Skeletal muscle tissue (tissue), 4 donors: ENCODE measurements around the gene NAV2. TPM values are rescaled to one million over a fixed set of nuclear protein-coding genes. Genes with fewer than 3 reads are reported as not detected.

ENCODE experiments used
- H3K27ac ChIP-seq: one replicate; pipeline ENCODE4 v1.7.0; 2013; ENCODE audit warnings: mild to moderate bottlenecking, low read depth, low read length, inconsistent platforms
- H3K27me3 ChIP-seq, 3 donors: one replicate each; pipeline ENCODE4 v1.7.0; 2013; ENCODE audit warnings: low read length in 3 of 3; ENCODE audit not compliant: control insufficient read depth in 3 of 3, insufficient read depth in 3 of 3
- H3K36me3 ChIP-seq, 3 donors: one replicate each; pipeline ENCODE4 v1.7.0; 2013; ENCODE audit warnings: low read length in 3 of 3; ENCODE audit not compliant: control insufficient read depth in 3 of 3, insufficient read depth in 3 of 3
- H3K4me1 ChIP-seq, 3 donors: one replicate each; pipeline ENCODE4 v1.7.0; 2013; ENCODE audit warnings: low read length in 3 of 3, mild to moderate bottlenecking in 3 of 3; ENCODE audit not compliant: control insufficient read depth in 3 of 3, insufficient read depth in 3 of 3
- H3K4me3 ChIP-seq, 3 donors: one replicate each; pipeline ENCODE4 v1.7.0; 2013; ENCODE audit warnings: low read length in 3 of 3
- H3K9ac ChIP-seq, 3 donors: one replicate each; pipeline ENCODE4 v1.7.0; 2013; ENCODE audit warnings: low read length in 3 of 3, mild to moderate bottlenecking in 3 of 3, moderate library complexity in 2 of 3, low read depth in 1 of 3
- H3K9me3 ChIP-seq, 3 donors: one replicate each; pipeline ENCODE4 v1.7.0; 2013; ENCODE audit warnings: low read length in 3 of 3; ENCODE audit not compliant: control insufficient read depth in 3 of 3
- total RNA-seq: library from RNA; depleted of rRNA; stranded (reverse); fragments of >200 nt; gene quantifications from one replicate; pipeline ENCODE4 v1.2.3, GENCODE V29; 2014
- donor health status: Osteomylitis.

Gene NAV2
- total RNA-seq, 1 donor from 2014 or later = 43.3 TPM

- H3K9ac ChIP-seq = no peak overlapping the region
- no peaks in the 10 kb centered on the region for H3K9me3 ChIP-seq
Observed at GRCh38 chr11:20042045-20042639, 329.5 kb downstream of the NAV2 start.

GRCh38 chr11:20042811-20043341, 330.2 kb downstream of the NAV2 start:
- no peak overlapping the region for H3K4me3 ChIP-seq

More at GRCh38 chr11:20042045-20042639, 329.5 kb downstream of the NAV2 start:
- Histone ChIP-seq H3K36me3 (peaks cover 0 to 8% (median 0%) of the 10 kb centered on the region in 3 donors), H3K27ac (no peak overlapping the region), H3K27me3 (no peaks in the 10 kb centered on the region), H3K4me1 (peaks cover 0 to 3% (median 0%) of the 10 kb centered on the region in 3 donors), H3K4me3 (no peak overlapping the region)

GRCh38 chr11:20043992-20044391, 331.4 kb downstream of the NAV2 start:
- Histone ChIP-seq H3K4me1 (peaks cover 4 to 10% (median 8%) of the 10 kb centered on the region in 3 donors), H3K36me3 (peaks cover 0 to 6% (median 5%) of the 10 kb centered on the region in 3 donors), H3K27ac (no peak overlapping the region), H3K9me3 (no peaks in the 10 kb centered on the region), H3K9ac (no peak overlapping the region), H3K4me3 (no peak overlapping the region), H3K27me3 (no peaks in the 10 kb centered on the region)

More at GRCh38 chr11:20042811-20043341, 330.2 kb downstream of the NAV2 start:
- H3K9me3 ChIP-seq = no peaks in the 10 kb centered on the region
- no peaks in the 10 kb centered on the region for H3K27me3 ChIP-seq
- H3K27ac ChIP-seq = no peak overlapping the region
- peaks cover 0 to 8% (median 0%) of the 10 kb centered on the region in 3 donors for H3K36me3 ChIP-seq
- peaks cover 0 to 3% (median 0%) of the 10 kb centered on the region in 3 donors for H3K4me1 ChIP-seq
- no peak overlapping the region for H3K9ac ChIP-seq

- Histone ChIP-seq H3K4me3 (no peak overlapping the region), H3K9ac (no peak overlapping the region), H3K9me3 (no peaks in the 10 kb centered on the region), H3K27ac (no peak overlapping the region), H3K4me1 (peaks cover 16 to 22% (median 20%) of the 10 kb centered on the region in 3 donors), H3K27me3 (no peaks in the 10 kb centered on the region), H3K36me3 (peaks cover 0 to 6% (median 5%) of the 10 kb centered on the region in 3 donors)
Observed at GRCh38 chr11:20045098-20045688, 332.6 kb downstream of the NAV2 start.

GRCh38 chr11:20046416-20046815, 333.8 kb downstream of the NAV2 start:
- H3K9me3 ChIP-seq = no peaks in the 10 kb centered on the region
- H3K27ac ChIP-seq = no peak overlapping the region
- no peak overlapping the region for H3K4me3 ChIP-seq
- H3K36me3 ChIP-seq = peaks cover 0 to 9% (median 5%) of the 10 kb centered on the region in 3 donors
- H3K27me3 ChIP-seq = no peaks in the 10 kb centered on the region
- no peak overlapping the region for H3K9ac ChIP-seq
- H3K4me1 ChIP-seq = peaks cover 27 to 31% (median 30%) of the 10 kb centered on the region in 3 donors

- H3K9me3 ChIP-seq = no peaks in the 10 kb centered on the region
- no peak overlapping the region for H3K27ac ChIP-seq
- no peaks in the 10 kb centered on the region for H3K27me3 ChIP-seq
- H3K9ac ChIP-seq = no peak overlapping the region
- peaks cover 27 to 31% (median 30%) of the 10 kb centered on the region in 3 donors for H3K4me1 ChIP-seq
- H3K4me3 ChIP-seq = no peak overlapping the region
- H3K36me3 ChIP-seq = peaks cover 0 to 11% (median 5%) of the 10 kb centered on the region in 3 donors
Observed at GRCh38 chr11:20047006-20047768, 334.6 kb downstream of the NAV2 start.

GRCh38 chr11:20047769-20048154, 335.1 kb downstream of the NAV2 start:
- H3K36me3 ChIP-seq = peaks cover 0 to 11% (median 5%) of the 10 kb centered on the region in 3 donors
- H3K4me3 ChIP-seq = peak overlapping the region in 1 of 3 donors; percentile 17
- H3K4me1 ChIP-seq = peaks cover 27 to 31% (median 30%) of the 10 kb centered on the region in 3 donors
- H3K9me3 ChIP-seq = no peaks in the 10 kb centered on the region
- no peaks in the 10 kb centered on the region for H3K27me3 ChIP-seq
- no peak overlapping the region for H3K27ac ChIP-seq
- H3K9ac ChIP-seq = no peak overlapping the region

GRCh38 chr11:20048246-20048645, 335.6 kb downstream of the NAV2 start:
- Histone ChIP-seq H3K4me3 (peak overlapping the region in 1 of 3 donors; percentile 34), H3K9ac (no peak overlapping the region), H3K27me3 (no peaks in the 10 kb centered on the region), H3K27ac (peak overlapping the region; percentile 43), H3K9me3 (no peaks in the 10 kb centered on the region), H3K4me1 (peaks cover 27 to 31% (median 30%) of the 10 kb centered on the region in 3 donors), H3K36me3 (peaks cover 0 to 11% (median 5%) of the 10 kb centered on the region in 3 donors)

GRCh38 chr11:20048707-20049106, 336.1 kb downstream of the NAV2 start:
- Histone ChIP-seq H3K27ac (peak overlapping the region; percentile 43), H3K4me3 (peak overlapping the region in 1 of 3 donors; percentile 34), H3K9ac (no peak overlapping the region), H3K9me3 (no peaks in the 10 kb centered on the region), H3K27me3 (no peaks in the 10 kb centered on the region), H3K36me3 (peaks cover 0 to 11% (median 5%) of the 10 kb centered on the region in 3 donors), H3K4me1 (peaks cover 27 to 31% (median 30%) of the 10 kb centered on the region in 3 donors)
